GM18951 (cell line): ENCODE data around the gene SSR2.

ENCODE experiments used
- POLR2A ChIP-seq: IDR thresholded peaks from 4 replicates; pipeline ENCODE4 v1.6.1; 2011; ENCODE audit warnings: mild to moderate bottlenecking; ENCODE audit not compliant: insufficient read length, insufficient read depth; ENCODE audit errors: extremely low read depth
- in situ Hi-C: fragments of 300-500 bp; cut with MboI; formaldehyde crosslinking; loops from one replicate; pipeline ENCODE4 v1.12.0; 2022; ENCODE audit warnings: low sequenced_read_pairs, mixed read lengths, inconsistent platforms; ENCODE audit not compliant: unreplicated experiment

Gene SSR2

DNA sequence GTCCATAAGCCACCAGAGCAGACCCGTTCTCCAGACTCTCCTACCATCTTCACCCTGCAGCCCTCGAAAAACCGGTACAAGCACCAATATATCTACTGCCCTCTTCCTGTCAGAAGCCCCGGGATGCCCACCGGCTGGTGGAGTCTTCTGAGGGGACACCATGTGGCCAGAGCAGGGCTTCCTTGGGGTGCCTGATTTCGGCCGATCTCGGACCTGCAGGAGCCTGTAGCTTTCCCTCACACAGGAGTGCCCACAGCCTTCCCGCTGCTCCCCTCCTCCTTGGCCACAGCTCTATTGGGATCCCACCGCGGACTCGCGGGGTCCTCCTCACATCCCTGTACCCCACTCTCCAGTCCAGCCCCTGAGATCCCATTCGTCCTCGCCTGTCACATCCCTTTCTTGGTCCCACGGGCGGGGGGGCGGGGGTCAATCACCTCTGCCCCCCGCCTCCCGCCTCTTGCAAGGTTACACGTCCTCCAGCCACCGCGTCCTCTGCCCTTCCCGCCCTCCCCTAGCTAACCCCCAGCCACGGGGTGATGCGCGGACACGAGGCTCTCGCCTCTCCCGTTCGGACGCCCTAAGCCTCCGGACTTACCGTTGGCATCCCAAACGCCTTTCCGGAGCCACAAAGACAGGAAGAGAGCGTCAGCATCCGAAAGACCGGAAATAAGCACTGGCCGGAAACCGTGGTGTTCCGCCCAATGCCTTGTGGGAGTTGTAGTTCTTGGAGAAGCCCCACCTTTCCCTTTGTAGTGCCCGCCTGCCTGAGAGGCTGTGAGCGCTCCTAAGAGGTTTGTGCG lies at the start of gene SSR2:
SSR2 (minus strand) TSS at position 659 of the 800 bp plus-strand sequence. CDS start 784 bp downstream, outside the sequence.
- in situ Hi-C loops: no loop called here
- TF ChIP-seq POLR2A: peak; percentile 89

DNA sequence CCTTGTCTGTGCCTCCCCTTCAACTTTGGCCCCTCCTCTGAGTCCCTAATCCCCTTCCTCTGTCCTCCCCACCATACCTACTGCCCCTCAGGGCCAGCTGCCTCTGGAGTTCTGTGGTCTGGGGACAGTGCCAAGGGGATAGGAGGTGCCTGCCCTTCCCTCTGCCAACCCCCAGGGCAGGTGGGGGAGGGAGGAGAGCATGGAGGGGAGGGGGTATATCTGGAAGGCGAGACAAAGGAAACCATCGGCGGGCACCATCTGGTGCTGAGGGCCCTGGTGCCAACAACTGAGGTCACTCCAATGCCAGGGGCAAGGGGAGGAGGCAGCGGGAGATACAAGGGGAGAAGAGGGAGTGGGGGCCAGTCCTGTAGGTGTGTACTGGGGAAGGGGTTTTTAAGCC lies 49.8 kb upstream of the SSR2 start:
- TF ChIP-seq POLR2A: no peak

DNA sequence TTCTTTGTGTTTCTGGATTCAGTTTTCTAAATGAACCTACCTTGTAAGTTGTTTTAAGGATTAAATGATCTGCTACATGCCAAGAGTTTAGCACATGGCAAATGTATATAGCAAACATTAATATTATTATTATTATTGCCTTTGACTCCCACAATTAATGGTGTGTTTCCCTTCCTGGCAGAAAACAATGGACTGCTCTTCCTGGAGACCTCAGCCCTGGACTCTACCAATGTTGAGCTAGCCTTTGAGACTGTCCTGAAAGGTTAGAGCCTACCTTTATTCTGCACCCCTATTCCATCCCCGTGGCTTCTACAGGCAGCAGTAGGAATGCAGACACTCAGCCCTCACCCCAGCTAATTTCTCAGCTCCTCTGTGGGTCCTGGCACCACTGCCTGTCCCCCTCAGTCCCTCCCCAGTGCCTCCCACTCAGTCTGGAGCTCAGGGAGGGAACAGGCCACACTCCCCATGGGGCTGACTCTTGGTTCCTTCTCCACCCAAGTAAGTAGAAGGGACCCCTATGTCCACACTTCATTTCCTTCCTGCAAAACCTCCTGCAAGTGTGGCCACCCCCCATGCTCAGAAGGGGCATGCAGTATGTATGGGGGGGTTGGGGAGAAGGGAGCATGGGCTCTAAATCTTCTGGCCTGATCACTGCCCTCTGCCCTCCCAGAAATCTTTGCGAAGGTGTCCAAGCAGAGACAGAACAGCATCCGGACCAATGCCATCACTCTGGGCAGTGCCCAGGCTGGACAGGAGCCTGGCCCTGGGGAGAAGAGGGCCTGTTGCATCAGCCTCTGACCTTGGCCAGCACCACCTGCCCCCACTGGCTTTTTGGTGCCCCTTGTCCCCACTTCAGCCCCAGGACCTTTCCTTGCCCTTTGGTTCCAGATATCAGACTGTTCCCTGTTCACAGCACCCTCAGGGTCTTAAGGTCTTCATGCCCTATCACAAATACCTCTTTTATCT lies 49.0 kb upstream of the SSR2 start:
- in situ Hi-C loops: no loop called here
- no peak for TF ChIP-seq POLR2A

More for the DNA sequence above, 49.8 kb upstream of the SSR2 start:
- in situ Hi-C loops: no loop called here

DNA sequence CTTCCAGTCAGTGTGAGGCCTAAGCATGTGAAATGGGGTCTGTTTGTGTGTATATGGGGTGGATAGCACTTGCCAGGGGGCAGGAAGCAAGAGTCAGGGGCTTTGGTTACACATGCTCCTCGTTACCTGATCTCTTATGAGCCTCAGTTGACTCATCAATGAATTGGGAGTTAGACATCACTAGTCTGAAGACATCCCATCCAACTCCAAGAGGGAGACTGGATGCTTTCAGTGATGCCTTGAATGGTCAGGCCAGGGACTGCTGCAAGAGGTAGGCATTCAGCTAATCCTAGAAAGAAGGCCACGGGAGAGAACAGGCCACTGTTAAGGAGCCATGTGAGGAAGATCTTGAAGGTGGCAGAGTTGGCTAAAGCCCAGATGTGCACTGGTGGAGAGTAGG lies 46.5 kb upstream of the SSR2 start:
- in situ Hi-C loops: no loop called here
- no peak for TF ChIP-seq POLR2A

DNA sequence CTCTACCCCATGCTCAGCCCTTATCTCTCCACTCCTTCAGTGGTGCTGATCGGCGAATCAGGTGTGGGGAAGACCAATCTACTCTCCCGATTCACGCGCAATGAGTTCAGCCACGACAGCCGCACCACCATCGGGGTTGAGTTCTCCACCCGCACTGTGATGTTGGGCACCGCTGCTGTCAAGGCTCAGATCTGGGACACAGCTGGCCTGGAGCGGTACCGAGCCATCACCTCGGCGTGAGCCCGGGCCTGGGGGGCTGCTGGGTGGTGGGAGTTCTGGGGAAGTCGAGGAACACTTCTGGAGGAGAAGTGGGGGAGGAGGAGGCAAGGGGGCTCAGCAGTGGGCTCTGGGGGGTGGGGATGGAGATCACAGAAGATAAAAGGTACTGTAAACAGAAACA lies 45.1 kb upstream of the SSR2 start:
- in situ Hi-C loops: no loop called here
- TF ChIP-seq POLR2A: no peak

GRCh38 chr1:156065212-156065611 lies 44.5 kb upstream of the SSR2 start:
- TF ChIP-seq POLR2A: no peak
- in situ Hi-C loops: no loop called here

GRCh38 chr1:156064615-156065014 lies 43.9 kb upstream of the SSR2 start:
- TF ChIP-seq POLR2A: no peak
- in situ Hi-C loops: no loop called here

DNA sequence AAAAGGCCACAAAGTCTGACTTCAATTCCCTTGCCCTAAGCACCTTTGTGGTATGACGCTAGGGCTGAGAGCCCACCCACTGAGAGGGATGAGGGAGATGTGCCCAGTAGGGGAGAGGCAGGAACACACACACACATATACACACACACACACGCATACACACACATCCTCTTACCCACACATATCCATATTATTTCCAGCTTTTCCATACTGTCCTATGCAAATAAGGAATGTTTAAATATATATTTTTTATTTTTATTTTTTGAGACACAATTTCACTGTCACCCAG lies 43.2 kb upstream of the SSR2 start:
- TF ChIP-seq POLR2A: no peak
- in situ Hi-C loops: no loop called here

GRCh38 chr1:156062189-156062588 lies 41.4 kb upstream of the SSR2 start:
- in situ Hi-C loops: no loop called here
- no peak for TF ChIP-seq POLR2A

DNA sequence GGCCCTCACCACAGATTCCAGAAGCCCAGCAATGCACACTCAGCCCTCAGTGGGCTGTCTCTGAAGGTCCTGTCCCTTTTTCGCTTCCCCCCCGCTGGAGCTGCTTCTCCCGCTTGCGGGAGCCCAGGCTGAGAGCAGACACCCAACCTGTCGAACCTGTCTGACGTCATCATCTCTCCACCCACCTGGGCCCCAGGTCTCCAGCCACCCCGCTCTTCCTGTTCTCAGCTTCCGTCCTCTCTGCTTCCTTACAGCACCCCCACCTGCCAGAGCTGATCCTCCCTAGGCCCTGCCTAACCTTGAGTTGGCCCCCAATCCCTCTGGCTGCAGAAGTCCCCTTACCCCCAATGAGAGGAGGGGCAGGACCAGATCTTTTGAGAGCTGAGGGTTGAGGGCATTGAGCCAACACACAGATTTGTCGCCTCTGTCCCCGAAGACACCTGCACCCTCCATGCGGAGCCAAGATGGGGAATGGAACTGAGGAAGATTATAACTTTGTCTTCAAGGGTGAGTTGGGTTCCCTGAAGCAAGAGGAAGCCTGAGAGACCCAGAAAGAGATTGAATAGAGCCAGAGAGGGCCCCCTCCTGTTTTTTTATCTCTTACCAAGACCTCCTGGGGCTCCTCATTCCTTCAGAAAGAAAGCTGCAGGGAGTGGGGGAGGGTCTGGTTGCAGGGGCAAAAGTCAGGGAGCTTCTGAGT lies 40.3 kb upstream of the SSR2 start, which contains the start of gene RAB25:
RAB25 (plus strand) TSS at position 224 of the 700 bp plus-strand sequence; CDS start at position 465, 241 bp downstream.
- no peak for TF ChIP-seq POLR2A
- in situ Hi-C loops: no loop called here

GRCh38 chr1:156056326-156056849 lies 35.6 kb upstream of the SSR2 start:
- TF ChIP-seq POLR2A: no peak
- in situ Hi-C loops: no loop called here

DNA sequence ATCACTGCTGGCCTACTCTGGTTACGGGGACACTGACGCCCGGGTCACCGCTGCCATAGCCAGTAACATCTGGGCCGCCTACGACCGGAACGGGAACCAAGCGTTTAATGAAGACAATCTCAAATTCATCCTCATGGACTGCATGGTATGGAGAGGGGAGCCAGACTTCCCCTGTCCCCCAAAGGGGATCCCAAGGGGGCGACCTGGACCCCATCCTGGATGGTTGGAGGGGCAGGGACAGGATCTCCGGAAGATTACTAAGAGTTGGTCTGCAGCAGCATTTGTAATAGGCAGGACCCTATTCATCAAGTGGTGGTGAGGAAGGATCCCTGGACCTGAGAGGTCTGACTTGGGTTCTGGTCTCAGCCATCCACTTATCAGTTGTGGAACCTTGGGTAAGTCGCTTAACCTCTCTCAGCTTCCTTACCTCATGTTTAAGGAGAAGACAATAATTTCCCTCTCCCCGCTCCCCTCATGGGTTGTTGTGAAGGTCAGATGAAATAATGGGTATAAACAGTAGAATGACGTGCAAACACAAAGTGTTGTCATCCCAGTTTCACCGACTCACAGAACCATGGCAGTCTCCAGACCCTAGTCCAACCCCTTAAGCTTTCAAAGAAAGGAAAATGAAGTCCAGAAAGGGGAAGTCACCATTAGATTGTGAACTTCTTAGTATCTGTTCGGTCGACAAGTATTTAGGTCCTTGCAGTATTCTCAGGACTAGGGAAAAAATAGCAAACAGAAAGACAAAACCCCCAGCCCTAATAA lies 34.7 kb upstream of the SSR2 start:
- TF ChIP-seq POLR2A: no peak
- in situ Hi-C loops: no loop called here
